ENCODE measurements around the gene GPR155.
"Not testable (repeated sequence)": the region's sequence is repeated elsewhere in the genome, so short reads cannot be mapped to it uniquely, and the experiment has no call there.

Gene GPR155

GRCh38 chr2:174495365-174496012 is 8.7 kb upstream of the GPR155 start:
- H3K4me1 Mint-ChIP-seq: peaks cover 12% of the 10 kb centered on the region
- H3K36me3 Mint-ChIP-seq (ENCODE audit: low read depth): no peaks in the 10 kb centered on the region
- no peak overlapping the region for H3K27ac Mint-ChIP-seq
- no peak for TF ChIP-seq CTCF (IDR thresholded peaks at IDR 0.05)
- H3K9me3 Mint-ChIP-seq: no peaks in the 10 kb centered on the region
- no peak overlapping the region for H3K4me3 Mint-ChIP-seq
- no peak for DNase-seq
- peaks cover 6% of the 10 kb centered on the region for H3K27me3 Mint-ChIP-seq (ENCODE audit: low read depth, poor library complexity)

GRCh38 chr2:174493549-174494331 is 6.9 kb upstream of the GPR155 start:
- no peak overlapping the region for H3K27ac Mint-ChIP-seq
- H3K36me3 Mint-ChIP-seq (ENCODE audit: low read depth): peaks cover 4% of the 10 kb centered on the region
- no peak for DNase-seq
- peaks cover 6% of the 10 kb centered on the region for H3K27me3 Mint-ChIP-seq (ENCODE audit: low read depth, poor library complexity)
- H3K4me3 Mint-ChIP-seq: no peak overlapping the region
- peaks cover 4% of the 10 kb centered on the region for H3K9me3 Mint-ChIP-seq
- peaks cover 8% of the 10 kb centered on the region for H3K4me1 Mint-ChIP-seq
- TF ChIP-seq CTCF (IDR thresholded peaks at IDR 0.05): no peak

- no peak overlapping the region for H3K27ac Mint-ChIP-seq
- H3K27me3 Mint-ChIP-seq (ENCODE audit: low read depth, poor library complexity): peaks cover 6% of the 10 kb centered on the region
- no peak for DNase-seq
- no peak overlapping the region for H3K4me3 Mint-ChIP-seq
- no peak for TF ChIP-seq CTCF (IDR thresholded peaks at IDR 0.05)
- peaks cover 12% of the 10 kb centered on the region for H3K36me3 Mint-ChIP-seq (ENCODE audit: low read depth)
- H3K4me1 Mint-ChIP-seq: peaks cover 8% of the 10 kb centered on the region
- peaks cover 11% of the 10 kb centered on the region for H3K9me3 Mint-ChIP-seq
Observed at GRCh38 chr2:174492963-174493431, 6.2 kb upstream of the GPR155 start.

- Mint-ChIP-seq H3K4me1 (peaks cover 8% of the 10 kb centered on the region), H3K27me3 (ENCODE audit: low read depth, poor library complexity) (peaks cover 6% of the 10 kb centered on the region), H3K27ac (no peak overlapping the region), H3K4me3 (no peak overlapping the region), H3K9me3 (peaks cover 14% of the 10 kb centered on the region), H3K36me3 (ENCODE audit: low read depth) (peaks cover 13% of the 10 kb centered on the region)
- no peak for DNase-seq
- TF ChIP-seq CTCF (IDR thresholded peaks at IDR 0.05): no peak
Observed at GRCh38 chr2:174491947-174492346, 5.1 kb upstream of the GPR155 start.

GRCh38 chr2:174490051-174490450 is 3.2 kb upstream of the GPR155 start:
- DNase-seq: no peak
- no peak for TF ChIP-seq CTCF (IDR thresholded peaks at IDR 0.05)
- Mint-ChIP-seq H3K27me3 (ENCODE audit: low read depth, poor library complexity) (peaks cover 14% of the 10 kb centered on the region), H3K27ac (no peak overlapping the region), H3K36me3 (ENCODE audit: low read depth) (peaks cover 13% of the 10 kb centered on the region), H3K4me3 (no peak overlapping the region), H3K4me1 (peaks cover 10% of the 10 kb centered on the region), H3K9me3 (peaks cover 14% of the 10 kb centered on the region)

GRCh38 chr2:174489520-174489919 is 2.7 kb upstream of the GPR155 start:
- not testable (repeated sequence) for H3K4me3 Mint-ChIP-seq, H3K27ac Mint-ChIP-seq, DNase-seq
- Mint-ChIP-seq H3K9me3 (peaks cover 14% of the 10 kb centered on the region), H3K36me3 (ENCODE audit: low read depth) (peaks cover 13% of the 10 kb centered on the region), H3K4me1 (peaks cover 14% of the 10 kb centered on the region), H3K27me3 (ENCODE audit: low read depth, poor library complexity) (peaks cover 18% of the 10 kb centered on the region)
